ENCODE results near the gene FBXO34. TPM values are rescaled to one million over a fixed set of nuclear protein-coding genes. Genes with fewer than 3 reads are reported as not detected.

FBXO34 gene
- total RNA-seq, 2 experiments from 2014 or later, result 26.3 to 28.8 TPM

GRCh38 chr14:55288439-55288838 lies 17.2 kb downstream of the FBXO34 start:
- no peaks in the 10 kb centered on the region for H3K9me3 ChIP-seq (ENCODE audit: low read length)
- TF ChIP-seq CTCF (conservative IDR thresholded peaks at IDR 0.05; ENCODE audit: low read length), result no peak
- no peak overlapping the region for H3K4me2 ChIP-seq (ENCODE audit: low read length)
- POLR2A ChIA-PET, result interaction anchor here (2.9 kb wide), 1 partner anchor 10 kb away, joined by 9 read pairs; no protein-coding TSS in a partner anchor
- no TSS peak for BruUV-seq (replicated peaks)
- H2AFZ ChIP-seq (ENCODE audit: low read length), result no peak overlapping the region
- no peak overlapping the region for H3K27ac ChIP-seq (ENCODE audit: low read depth, low read length, poor library complexity, severe bottlenecking)
- intact Hi-C loops (cut with micrococcal nuclease; ENCODE audit: unreplicated experiment), result no loop called here
- peaks cover 4% of the 10 kb centered on the region for H4K20me1 ChIP-seq (ENCODE audit: insufficient read depth, low read length)
- H3K9me2 ChIP-seq (ENCODE audit: insufficient read depth, low read length), result no peaks in the 10 kb centered on the region
- peaks cover 67% of the 10 kb centered on the region; the same call in 1 of the 2 replicates for H3K79me2 ChIP-seq (ENCODE audit: insufficient read depth, low read depth, low read length)
- no peaks in the 10 kb centered on the region for H3K4me1 ChIP-seq (ENCODE audit: insufficient read depth, low read length, poor library complexity, severe bottlenecking)
- no peak overlapping the region for H3K4me3 ChIP-seq (ENCODE audit: low read depth, low read length, poor library complexity, severe bottlenecking)
- H3K36me3 ChIP-seq (ENCODE audit: insufficient read depth, low read length), result no peaks in the 10 kb centered on the region
- no peak for DNase-seq (ENCODE audit: low spot score)
- CTCF ChIA-PET (ENCODE audit: unreplicated experiment), result no interaction called here

GRCh38 chr14:55291480-55292081 lies 20.4 kb downstream of the FBXO34 start:
- Histone ChIP-seq H3K36me3 (ENCODE audit: insufficient read depth, low read length) (peaks cover 5% of the 10 kb centered on the region; the same call in 1 of the 2 replicates), H3K27ac (ENCODE audit: low read depth, low read length, poor library complexity, severe bottlenecking) (no peak overlapping the region), H3K4me2 (ENCODE audit: low read length) (no peak overlapping the region), H3K4me1 (ENCODE audit: insufficient read depth, low read length, poor library complexity, severe bottlenecking) (no peaks in the 10 kb centered on the region), H3K9me2 (ENCODE audit: insufficient read depth, low read length) (no peaks in the 10 kb centered on the region), H3K4me3 (ENCODE audit: low read depth, low read length, poor library complexity, severe bottlenecking) (no peak overlapping the region), H4K20me1 (ENCODE audit: insufficient read depth, low read length) (peaks cover 8% of the 10 kb centered on the region), H3K79me2 (ENCODE audit: insufficient read depth, low read depth, low read length) (peaks cover 59% of the 10 kb centered on the region; the same call in 1 of the 2 replicates), H2AFZ (ENCODE audit: low read length) (no peak overlapping the region), H3K9me3 (ENCODE audit: low read length) (no peaks in the 10 kb centered on the region)
- no peak for DNase-seq (ENCODE audit: low spot score)
- no TSS peak for BruUV-seq (replicated peaks)
- ChIA-PET POLR2A (interaction anchor here (1.0 to 1.2 kb wide), 3 partner anchors 11 to 21 kb away, joined by 4 read pairs; no protein-coding TSS in a partner anchor), CTCF (ENCODE audit: unreplicated experiment) (no interaction called here)
- intact Hi-C loops (cut with micrococcal nuclease; ENCODE audit: unreplicated experiment), result no loop called here
- TF ChIP-seq EZH2phosphoT487 (IDR thresholded peaks at IDR 0.05; ENCODE audit: borderline replicate concordance, low read depth, low read length) (no peak), CTCF (conservative IDR thresholded peaks at IDR 0.05; ENCODE audit: low read length) (no peak)

- Histone ChIP-seq H3K4me2 (ENCODE audit: low read length) (no peak overlapping the region), H3K36me3 (ENCODE audit: insufficient read depth, low read length) (peaks cover 26% of the 10 kb centered on the region), H2AFZ (ENCODE audit: low read length) (no peak overlapping the region), H4K20me1 (ENCODE audit: insufficient read depth, low read length) (peaks cover 12% of the 10 kb centered on the region), H3K79me2 (ENCODE audit: insufficient read depth, low read depth, low read length) (peaks cover 59% of the 10 kb centered on the region), H3K4me3 (ENCODE audit: low read depth, low read length, poor library complexity, severe bottlenecking) (no peak overlapping the region), H3K4me1 (ENCODE audit: insufficient read depth, low read length, poor library complexity, severe bottlenecking) (peaks cover 2% of the 10 kb centered on the region), H3K9me2 (ENCODE audit: insufficient read depth, low read length) (no peaks in the 10 kb centered on the region), H3K27ac (ENCODE audit: low read depth, low read length, poor library complexity, severe bottlenecking) (no peak overlapping the region), H3K9me3 (ENCODE audit: low read length) (no peaks in the 10 kb centered on the region)
- ChIA-PET POLR2A (interaction anchor here (1.2 kb wide), 1 partner anchor 23 kb away, joined by 3 read pairs; no protein-coding TSS in a partner anchor), CTCF (ENCODE audit: unreplicated experiment) (no interaction called here)
- no TSS peak for BruUV-seq (replicated peaks)
- no peak for DNase-seq (ENCODE audit: low spot score)
- TF ChIP-seq EZH2phosphoT487 (IDR thresholded peaks at IDR 0.05; ENCODE audit: borderline replicate concordance, low read depth, low read length) (no peak), CTCF (conservative IDR thresholded peaks at IDR 0.05; ENCODE audit: low read length) (no peak)
- intact Hi-C loops (cut with micrococcal nuclease; ENCODE audit: unreplicated experiment), result no loop called here
Measured at GRCh38 chr14:55294603-55295002, 23.4 kb downstream of the FBXO34 start.
